HepG2 (cell line): ENCODE data around the gene C3orf22. TPM values are rescaled to one million over a fixed set of nuclear protein-coding genes. Genes with fewer than 3 reads are reported as not detected.

Experiments used
- ATAC-seq: fragments of 200-7000 bp; cut with Tn5 transposase; 3 replicates; pipeline ENCODE4 v1.9.1; 2020; ENCODE audit warnings: mild to moderate bottlenecking, moderate library complexity
- BruUV-seq: library from RNA; stranded (reverse); fragments of 400-500 nt; replicated peaks from 2 replicates; lab custom pipeline; 2021; lab: Mats Ljungman, UMichigan
- CTCF ChIA-PET: fragments of 300-600 bp; formaldehyde crosslinking; extraction: SDS; loops from one replicate; lab custom pipeline; 2021; ENCODE audit warnings: low total read pairs, inconsistent platforms, low intra/inter-chr PET ratio; lab: Yijun Ruan, JAX
- POLR2A ChIA-PET: fragments of 350-600 bp; sonication (Branson Sonifier 250); formaldehyde crosslinking; loops from one replicate; lab custom pipeline; 2020; ENCODE audit warnings: antibody characterized with exemption, inconsistent platforms; lab: Yijun Ruan, JAX
- DNase-seq: peaks from one replicate; pipeline ENCODE4 v3.0.0-alpha.2; 2015; ENCODE audit warnings: low spot score
- FAIRE-seq: peaks from 3 replicates; lab custom pipeline; 2011; peaks lifted over from hg19 to GRCh38; lab: Jason Lieb, UNC
- H2AFZ ChIP-seq: one replicate; pipeline ENCODE4 v1.6.1; 2011; ENCODE audit warnings: low read length, inconsistent platforms
- H3K27ac ChIP-seq: fragments of 300-600 bp; 3 replicates; pipeline ENCODE4 v1.8.0; 2011; ENCODE audit warnings: mixed run types, mild to moderate bottlenecking, mixed read lengths, low read length, inconsistent platforms; ENCODE audit not compliant: insufficient read depth; ENCODE audit errors: extremely low read length
- H3K27me3 ChIP-seq, 2 experiments: fragments of 200-600 bp in 1 of 2; 2 replicates in 1 of 2; 3 replicates in 1 of 2; pipeline versions ENCODE4 v1.6.0 to v1.8.0; 2011; ENCODE audit warnings: low read length in 2 of 2, mild to moderate bottlenecking in 2 of 2, moderate library complexity in 2 of 2, inconsistent platforms in 1 of 2; ENCODE audit not compliant: insufficient read depth in 2 of 2, control insufficient read depth in 1 of 2
- H3K36me3 ChIP-seq, 2 experiments: fragments of 200-600 bp in 1 of 2; replicated peaks in 1 of 2; 2 replicates in 1 of 2; 3 replicates in 1 of 2; pipeline versions ENCODE4 v1.5.1 to v1.8.0; 2011; ENCODE audit warnings: low read length in 2 of 2, inconsistent platforms in 1 of 2; ENCODE audit not compliant: insufficient read depth in 2 of 2, control insufficient read depth in 1 of 2
- H3K4me1 ChIP-seq: 2 replicates; pipeline ENCODE4 v1.5.1; 2012; ENCODE audit warnings: low read length, inconsistent platforms; ENCODE audit not compliant: insufficient read depth
- H3K4me2 ChIP-seq: 2 replicates; pipeline ENCODE4 v1.6.0; 2011; ENCODE audit warnings: low read depth, low read length, inconsistent platforms
- H3K4me3 ChIP-seq, 3 experiments: fragments of 200-600 bp in 1 of 3; sonication (generic), shearing (Covaris generic) in 1 of 3; replicated peaks in 1 of 3; 2 replicates each; pipeline ENCODE4 v1.5.1; 2011 to 2016; ENCODE audit warnings: low read length in 3 of 3, inconsistent platforms in 2 of 3, low read depth in 2 of 3, mild to moderate bottlenecking in 2 of 3, control low read depth in 1 of 3, mixed read lengths in 1 of 3; ENCODE audit not compliant: insufficient read depth in 1 of 3
- H3K79me2 ChIP-seq: one replicate; pipeline ENCODE4 v1.6.1; 2011; ENCODE audit warnings: low read length, inconsistent platforms; ENCODE audit not compliant: insufficient read depth
- H3K9ac ChIP-seq: 2 replicates; pipeline ENCODE4 v1.6.0; 2011; ENCODE audit warnings: mild to moderate bottlenecking, low read depth, low read length, inconsistent platforms; ENCODE audit not compliant: insufficient read depth
- H3K9me3 ChIP-seq: 2 replicates; pipeline ENCODE4 v1.5.1; 2012; ENCODE audit warnings: mild to moderate bottlenecking, low read length
- H4K20me1 ChIP-seq: 2 replicates; pipeline ENCODE4 v1.6.0; 2011; ENCODE audit warnings: inconsistent platforms, mild to moderate bottlenecking, low read length, moderate library complexity; ENCODE audit not compliant: insufficient read depth
- IKZF4 ChIP-seq: sonication (generic); formaldehyde crosslinking; IDR thresholded peaks from 2 replicates; pipeline ENCODE4 v1.5.1; 2020; ENCODE audit warnings: borderline replicate concordance, mild to moderate bottlenecking, low read depth, missing genetic modification reagents; ENCODE audit errors: not compliant biosample characterization
- IRF9 ChIP-seq: sonication (generic); formaldehyde crosslinking; IDR thresholded peaks from 2 replicates; pipeline ENCODE4 v1.8.0; 2022; ENCODE audit warnings: missing genetic modification reagents, mild to moderate bottlenecking, borderline replicate concordance
- LCORL ChIP-seq, 2 experiments: fragments of 450-650 bp in 1 of 2; sonication (generic) in 1 of 2; formaldehyde crosslinking in 1 of 2; IDR thresholded peaks; 2 replicates each; pipeline versions ENCODE4 v1.5.0 to v1.6.1; 2017 to 2020; ENCODE audit warnings: antibody characterized with exemption in 1 of 2, missing genetic modification reagents in 1 of 2
- PAX8 ChIP-seq: sonication (generic); formaldehyde crosslinking; IDR thresholded peaks from 2 replicates; pipeline ENCODE4 v1.8.0; 2022; ENCODE audit warnings: mild to moderate bottlenecking, missing genetic modification reagents, borderline replicate concordance
- PHB2 ChIP-seq: fragments of 450-650 bp; IDR thresholded peaks from 2 replicates; pipeline ENCODE4 v1.6.1; 2018; ENCODE audit not compliant: partially characterized antibody
- RAD51 ChIP-seq: fragments of 450-650 bp; IDR thresholded peaks from 2 replicates; pipeline ENCODE4 v1.6.1; 2016; ENCODE audit warnings: borderline replicate concordance
- RFX3 ChIP-seq: IDR thresholded peaks from 2 replicates; pipeline ENCODE4 v1.6.1; 2016; ENCODE audit warnings: missing biosample characterization, missing genetic modification reagents
- ZBTB25 ChIP-seq: IDR thresholded peaks from 2 replicates; pipeline ENCODE4 v1.6.1; 2018; ENCODE audit warnings: missing genetic modification reagents
- ZBTB3 ChIP-seq: sonication (generic); formaldehyde crosslinking; IDR thresholded peaks from 2 replicates; pipeline ENCODE4 v1.4.0; 2020; ENCODE audit warnings: low read depth, mild to moderate bottlenecking, moderate library complexity, missing genetic modification reagents, borderline replicate concordance
- ZNF160 ChIP-seq: sonication (generic); formaldehyde crosslinking; IDR thresholded peaks from 2 replicates; pipeline ENCODE4 v1.8.0; 2022; ENCODE audit warnings: mild to moderate bottlenecking, inconsistent platforms, missing genetic modification reagents
- ZNF251 ChIP-seq: sonication (generic); formaldehyde crosslinking; IDR thresholded peaks from 2 replicates; pipeline ENCODE4 v1.9.0; 2021; ENCODE audit warnings: mild to moderate bottlenecking, missing genetic modification reagents
- WGBS: methylation state at CpG from one replicate; pipeline ENCODE4 v1.1.6; 2017; ENCODE audit warnings: low lambda C conversion rate; 5-methylcytosine and 5-hydroxymethylcytosine counted together
- in situ Hi-C: cut with HindIII; loops from 2 replicates; pipeline ENCODE4 v1.10.0; 2017; ENCODE audit warnings: low pct_unique_long_range_greater_than_20kb; ENCODE audit not compliant: extremely low pct_ligation_motif_present
- intact Hi-C: fragments of 100-400 bp; cut with micrococcal nuclease; formaldehyde crosslinking; loops from one replicate; pipeline ENCODE4 v1.10.0; 2022; ENCODE audit not compliant: unreplicated experiment
- polyA plus RNA-seq, 8 experiments: library from polyadenylated mRNA; depleted of rRNA in 3 of 8; stranded (reverse) in 7 of 8; unstranded in 1 of 8; fragments of >200 nt; fragmentation: Illumina TruSeq in 4 of 8; extraction: Trizol in 4 of 8; gene quantifications; 2 replicates each; pipeline versions ENCODE4 v1.2.1 to v1.2.3, GENCODE V29; 2011 to 2016; ENCODE audit warnings: low read depth in 4 of 8, missing spikeins in 1 of 8, mixed read lengths in 1 of 8; ENCODE audit not compliant: insufficient read depth in 1 of 8
- total RNA-seq, 5 experiments: library from RNA; depleted of rRNA; stranded (reverse); fragments of >200 nt; fragmentation: Illumina TruSeq; extraction: Trizol; gene quantifications; 2 replicates each; pipeline ENCODE4 v1.2.3, GENCODE V29; 2016; ENCODE audit warnings: low read depth in 1 of 5

C3orf22 gene
- total and polyA plus RNA-seq, 2 of the 13 experiments (the other 11 are each of a cell fraction or from before 2014, with no cell fraction given), result not detected

- H4K20me1 ChIP-seq, result no peaks in the 10 kb centered on the region
- TF ChIP-seq PHB2 (peak; percentile 64), LCORL (IDR thresholded peaks at IDR 0.05) (0 out of 2 replicates have a peak, but pooled peaks have one; percentile 17), LCORL (CRISPR knock-in tag; IDR thresholded peaks at IDR 0.05) (no peak), ZBTB25 (CRISPR knock-in tag) (no peak)
- TF ChIP-seq, all 625 proteins: peak for 2
- H3K36me3 ChIP-seq, result no peaks in the 10 kb centered on the region
- H3K4me3 ChIP-seq, result no peak overlapping the region
- ATAC-seq (no peak), DNase-seq (no peak), FAIRE-seq (peak; percentile 21)
- H3K4me2 ChIP-seq, result no peak overlapping the region
- peaks cover 28% of the 10 kb centered on the region for H3K4me1 ChIP-seq
- POLR2A ChIA-PET, result no interaction called here
- CTCF ChIA-PET, result no interaction called here
- WGBS, result 47% methylated on average over 1 of the region's 1 CpG
- no peak overlapping the region for H2AFZ ChIP-seq
- H3K27me3 ChIP-seq, result no peaks in the 10 kb centered on the region
- in situ Hi-C loops (no loop called here), intact Hi-C loops (no loop called here)
- no peaks in the 10 kb centered on the region for H3K79me2 ChIP-seq
- no TSS peak for BruUV-seq
- no peak overlapping the region for H3K27ac ChIP-seq
- no peaks in the 10 kb centered on the region for H3K9me3 ChIP-seq
- no peak overlapping the region for H3K9ac ChIP-seq
Measured at GRCh38 chr3:126502656-126503055, 56.1 kb downstream of the C3orf22 start.

- ATAC-seq, result peak; percentile 23
- no TSS peak for BruUV-seq
- TF ChIP-seq IKZF4 (CRISPR knock-in tag), result no peak
- no peak for TF ChIP-seq IRF9 (CRISPR knock-in tag)
- no peak for TF ChIP-seq RFX3
- no peak for TF ChIP-seq PAX8 (CRISPR knock-in tag)
- TF ChIP-seq ZNF160 (CRISPR knock-in tag), result no peak
- TF ChIP-seq ZBTB3, result no peak
- TF ChIP-seq RAD51, result no peak
- no peak for TF ChIP-seq ZNF251 (CRISPR knock-in tag)
Measured at GRCh38 chr3:126501736-126502135, 57.0 kb downstream of the C3orf22 start.

More at GRCh38 chr3:126501736-126502135, 57.0 kb downstream of the C3orf22 start:
- no peak overlapping the region for H3K4me2 ChIP-seq
- no peak for FAIRE-seq
- no peak overlapping the region for H3K4me3 ChIP-seq
- H3K79me2 ChIP-seq, result no peaks in the 10 kb centered on the region
- WGBS, result 50% methylated on average over 5 of the region's 7 CpGs
- no peaks in the 10 kb centered on the region for H3K36me3 ChIP-seq
- H3K9ac ChIP-seq, result no peak overlapping the region
- H3K4me1 ChIP-seq, result peaks cover 36% of the 10 kb centered on the region
- no peaks in the 10 kb centered on the region for H4K20me1 ChIP-seq
- H3K27ac ChIP-seq, result no peak overlapping the region
- no peaks in the 10 kb centered on the region for H3K27me3 ChIP-seq
- no peak for DNase-seq
- ChIA-PET CTCF (no interaction called here), POLR2A (no interaction called here)
- H3K9me3 ChIP-seq, result no peaks in the 10 kb centered on the region
- intact Hi-C loops, result no loop called here
- in situ Hi-C loops, result no loop called here
- H2AFZ ChIP-seq, result no peak overlapping the region
